Astrocyte (in vitro differentiated cells and primary cell): ENCODE results near the gene MOXD1. TPM values are rescaled to one million over a fixed set of nuclear protein-coding genes. Genes with fewer than 3 reads are reported as not detected.

Experiments
- DNase-seq: peaks from one replicate; pipeline ENCODE4 v3.0.0-alpha.2; 2010; ENCODE audit warnings: low read depth
- FAIRE-seq: peaks from 2 replicates; lab custom pipeline; 2011; peaks lifted over from hg19 to GRCh38; lab: Jason Lieb, UNC
- H2AFZ ChIP-seq: 2 replicates; pipeline ENCODE4 v1.6.0; 2012; ENCODE audit warnings: low read depth, low read length, inconsistent platforms
- H3K27ac ChIP-seq: 2 replicates; pipeline ENCODE4 v1.5.1; 2011; ENCODE audit warnings: low read depth, low read length, inconsistent platforms
- H3K27me3 ChIP-seq: 2 replicates; pipeline ENCODE4 v1.6.0; 2011; ENCODE audit warnings: low read length, inconsistent platforms; ENCODE audit not compliant: insufficient read depth
- H3K36me3 ChIP-seq: 2 replicates; pipeline ENCODE4 v1.5.1; 2011; ENCODE audit warnings: low read length, inconsistent platforms; ENCODE audit not compliant: insufficient read depth
- H3K4me1 ChIP-seq: 2 replicates; pipeline ENCODE4 v1.5.1; 2011; ENCODE audit warnings: low read length, inconsistent platforms; ENCODE audit not compliant: insufficient read depth
- H3K4me2 ChIP-seq: 2 replicates; pipeline ENCODE4 v1.6.0; 2012; ENCODE audit warnings: low read length, inconsistent platforms
- H3K4me3 ChIP-seq: 2 replicates; pipeline ENCODE4 v1.5.1; 2011; ENCODE audit warnings: low read depth, mild to moderate bottlenecking, low read length, inconsistent platforms; ENCODE audit not compliant: insufficient read depth
- H3K79me2 ChIP-seq: 2 replicates; pipeline ENCODE4 v1.6.0; 2012; ENCODE audit warnings: mild to moderate bottlenecking, low read length, inconsistent platforms; ENCODE audit not compliant: insufficient read depth
- H3K9ac ChIP-seq: 2 replicates; pipeline ENCODE4 v1.6.0; 2012; ENCODE audit warnings: mild to moderate bottlenecking, low read length, inconsistent platforms
- H3K9me3 ChIP-seq: 2 replicates; pipeline ENCODE4 v1.5.1; 2012; ENCODE audit warnings: low read depth, mild to moderate bottlenecking, low read length, inconsistent platforms; ENCODE audit not compliant: insufficient read depth
- H4K20me1 ChIP-seq: 2 replicates; pipeline ENCODE4 v1.6.0; 2012; ENCODE audit warnings: low read length, inconsistent platforms; ENCODE audit not compliant: insufficient read depth
- H3K27ac Mint-ChIP-seq: one replicate; pipeline ENCODE4 v1.8.0; 2021; ENCODE audit warnings: mild to moderate bottlenecking, mixed read lengths; ENCODE audit not compliant: unreplicated experiment
- H3K27me3 Mint-ChIP-seq: one replicate; pipeline ENCODE4 v1.8.0; 2021; ENCODE audit warnings: low read depth, mixed read lengths; ENCODE audit not compliant: unreplicated experiment
- H3K36me3 Mint-ChIP-seq: one replicate; pipeline ENCODE4 v1.8.0; 2021; ENCODE audit warnings: low read depth, mixed read lengths; ENCODE audit not compliant: unreplicated experiment
- H3K4me1 Mint-ChIP-seq: one replicate; pipeline ENCODE4 v1.8.0; 2021; ENCODE audit warnings: low read depth, mixed read lengths; ENCODE audit not compliant: unreplicated experiment
- H3K4me3 Mint-ChIP-seq: one replicate; pipeline ENCODE4 v1.8.0; 2021; ENCODE audit warnings: mild to moderate bottlenecking, moderate library complexity, mixed read lengths; ENCODE audit not compliant: unreplicated experiment
- H3K9me3 Mint-ChIP-seq: one replicate; pipeline ENCODE4 v1.8.0; 2021; ENCODE audit warnings: mild to moderate bottlenecking, mixed read lengths; ENCODE audit not compliant: unreplicated experiment
- EZH2 ChIP-seq: IDR thresholded peaks from 2 replicates; pipeline ENCODE4 v1.6.1; 2012; ENCODE audit warnings: mild to moderate bottlenecking, low read length, inconsistent platforms; ENCODE audit not compliant: insufficient read depth
- total RNA-seq: library from RNA; stranded (reverse); gene quantifications from 2 replicates; pipeline ENCODE4 v1.2.1, GENCODE V29; 2021
- TF ChIP-seq, protein P1 (sequence below): IDR thresholded peaks from 2 replicates; pipeline ENCODE4 v1.5.1; 2011; ENCODE audit warnings: low read depth, mild to moderate bottlenecking, inconsistent platforms, low read length, moderate library complexity; ENCODE audit not compliant: insufficient read depth

Gene MOXD1
- total RNA-seq, 1 donor from 2014 or later: 3.5 TPM

GRCh38 chr6:132361101-132361500 is 40.2 kb downstream of the MOXD1 start:
- H3K4me1 ChIP-seq: no peaks in the 10 kb centered on the region
- FAIRE-seq: no peak
- H3K9me3 ChIP-seq: no peaks in the 10 kb centered on the region
- H3K4me3 ChIP-seq: no peak overlapping the region
- H3K27ac Mint-ChIP-seq: no peak overlapping the region
- H3K4me2 ChIP-seq: no peak overlapping the region
- no peak for DNase-seq
- H3K27me3 Mint-ChIP-seq: no peaks in the 10 kb centered on the region
- TF ChIP-seq, protein P1, sequence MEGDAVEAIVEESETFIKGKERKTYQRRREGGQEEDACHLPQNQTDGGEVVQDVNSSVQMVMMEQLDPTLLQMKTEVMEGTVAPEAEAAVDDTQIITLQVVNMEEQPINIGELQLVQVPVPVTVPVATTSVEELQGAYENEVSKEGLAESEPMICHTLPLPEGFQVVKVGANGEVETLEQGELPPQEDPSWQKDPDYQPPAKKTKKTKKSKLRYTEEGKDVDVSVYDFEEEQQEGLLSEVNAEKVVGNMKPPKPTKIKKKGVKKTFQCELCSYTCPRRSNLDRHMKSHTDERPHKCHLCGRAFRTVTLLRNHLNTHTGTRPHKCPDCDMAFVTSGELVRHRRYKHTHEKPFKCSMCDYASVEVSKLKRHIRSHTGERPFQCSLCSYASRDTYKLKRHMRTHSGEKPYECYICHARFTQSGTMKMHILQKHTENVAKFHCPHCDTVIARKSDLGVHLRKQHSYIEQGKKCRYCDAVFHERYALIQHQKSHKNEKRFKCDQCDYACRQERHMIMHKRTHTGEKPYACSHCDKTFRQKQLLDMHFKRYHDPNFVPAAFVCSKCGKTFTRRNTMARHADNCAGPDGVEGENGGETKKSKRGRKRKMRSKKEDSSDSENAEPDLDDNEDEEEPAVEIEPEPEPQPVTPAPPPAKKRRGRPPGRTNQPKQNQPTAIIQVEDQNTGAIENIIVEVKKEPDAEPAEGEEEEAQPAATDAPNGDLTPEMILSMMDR: no peak
- TF ChIP-seq EZH2: no peak
- no peaks in the 10 kb centered on the region for H4K20me1 ChIP-seq
- no peak overlapping the region for H2AFZ ChIP-seq
- H3K27ac ChIP-seq: no peak overlapping the region
- no peaks in the 10 kb centered on the region for H3K27me3 ChIP-seq
- H3K36me3 Mint-ChIP-seq: no peaks in the 10 kb centered on the region
- H3K4me3 Mint-ChIP-seq: no peak overlapping the region
- H3K79me2 ChIP-seq: no peaks in the 10 kb centered on the region
- no peaks in the 10 kb centered on the region for H3K36me3 ChIP-seq
- H3K9ac ChIP-seq: no peak overlapping the region
- peaks cover 12% of the 10 kb centered on the region for H3K4me1 Mint-ChIP-seq
- no peaks in the 10 kb centered on the region for H3K9me3 Mint-ChIP-seq

DNA sequence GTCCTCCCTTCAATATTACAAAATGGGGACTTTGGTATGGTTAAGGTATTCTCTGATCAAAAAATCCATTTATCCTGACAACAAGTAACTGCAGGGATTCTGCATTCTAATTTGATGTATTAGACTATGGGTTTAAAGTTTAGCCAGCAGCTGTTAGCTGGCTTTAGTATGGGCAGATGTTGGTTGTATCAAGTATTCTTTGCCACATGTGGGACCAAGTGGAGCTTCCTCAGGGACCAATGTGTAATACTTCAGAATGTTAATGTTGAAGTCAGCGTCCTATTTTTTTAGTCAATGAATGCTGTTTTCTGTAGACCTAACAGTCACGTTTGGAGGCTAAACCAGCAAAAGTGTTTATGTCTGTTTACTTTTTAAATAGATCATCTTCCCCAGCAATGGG is 41.4 kb downstream of the MOXD1 start:
- H4K20me1 ChIP-seq: no peaks in the 10 kb centered on the region
- TF ChIP-seq, protein P1: no peak
- TF ChIP-seq EZH2: no peak
- no peak overlapping the region for H3K27ac Mint-ChIP-seq
- H3K4me1 Mint-ChIP-seq: peaks cover 8% of the 10 kb centered on the region
- no peaks in the 10 kb centered on the region for H3K4me1 ChIP-seq
- H3K9ac ChIP-seq: no peak overlapping the region
- H3K27me3 Mint-ChIP-seq: no peaks in the 10 kb centered on the region
- no peaks in the 10 kb centered on the region for H3K36me3 ChIP-seq
- H3K9me3 ChIP-seq: no peaks in the 10 kb centered on the region
- no peak overlapping the region for H3K27ac ChIP-seq
- no peak overlapping the region for H2AFZ ChIP-seq
- H3K27me3 ChIP-seq: no peaks in the 10 kb centered on the region
- H3K4me3 Mint-ChIP-seq: no peak overlapping the region
- no peak overlapping the region for H3K4me2 ChIP-seq
- H3K79me2 ChIP-seq: no peaks in the 10 kb centered on the region
- peaks cover 4% of the 10 kb centered on the region for H3K36me3 Mint-ChIP-seq
- peaks cover 4% of the 10 kb centered on the region for H3K9me3 Mint-ChIP-seq
- no peak overlapping the region for H3K4me3 ChIP-seq
- DNase-seq (no peak), FAIRE-seq (no peak)

GRCh38 chr6:132357120-132357519 is 44.2 kb downstream of the MOXD1 start:
- no peak overlapping the region for H3K9ac ChIP-seq
- Mint-ChIP-seq H3K4me3 (no peak overlapping the region), H3K27me3 (no peaks in the 10 kb centered on the region), H3K4me1 (peaks cover 8% of the 10 kb centered on the region), H3K36me3 (peaks cover 7% of the 10 kb centered on the region), H3K9me3 (peaks cover 8% of the 10 kb centered on the region), H3K27ac (peak overlapping the region; percentile 42)
- DNase-seq (peak; percentile 33), FAIRE-seq (no peak)
- H3K4me1 ChIP-seq: no peaks in the 10 kb centered on the region
- no peaks in the 10 kb centered on the region for H3K9me3 ChIP-seq
- H4K20me1 ChIP-seq: no peaks in the 10 kb centered on the region
- H3K4me2 ChIP-seq: no peak overlapping the region
- no peak overlapping the region for H2AFZ ChIP-seq
- no peak overlapping the region for H3K4me3 ChIP-seq
- no peak for TF ChIP-seq EZH2
- TF ChIP-seq, protein P1: no peak
- H3K27ac ChIP-seq: no peak overlapping the region
- H3K36me3 ChIP-seq: no peaks in the 10 kb centered on the region
- no peaks in the 10 kb centered on the region for H3K27me3 ChIP-seq
- H3K79me2 ChIP-seq: no peaks in the 10 kb centered on the region
